NOMO-1 treated with DMSO at 0.1 percent for 48 hours (cell line): ENCODE results near the gene MAP4K3.
A peak's percentile ranks its signal among the peaks of the same experiment; 100 is the strongest.
"Not testable (repeated sequence)": the region's sequence is repeated elsewhere in the genome, so short reads cannot be mapped to it uniquely, and the experiment has no call there.

Experiments
- DNase-seq: peaks from one replicate; lab custom pipeline; 2025; ENCODE audit not compliant: unreplicated experiment; lab: John Stamatoyannopoulos, UW

The MAP4K3 gene

GRCh38 chr2:39244963-39245625 is 192.0 kb downstream of the MAP4K3 start:
- not testable (repeated sequence) for DNase-seq

GRCh38 chr2:39244241-39244862 is 192.7 kb downstream of the MAP4K3 start:
- not testable (repeated sequence) for DNase-seq

DNA sequence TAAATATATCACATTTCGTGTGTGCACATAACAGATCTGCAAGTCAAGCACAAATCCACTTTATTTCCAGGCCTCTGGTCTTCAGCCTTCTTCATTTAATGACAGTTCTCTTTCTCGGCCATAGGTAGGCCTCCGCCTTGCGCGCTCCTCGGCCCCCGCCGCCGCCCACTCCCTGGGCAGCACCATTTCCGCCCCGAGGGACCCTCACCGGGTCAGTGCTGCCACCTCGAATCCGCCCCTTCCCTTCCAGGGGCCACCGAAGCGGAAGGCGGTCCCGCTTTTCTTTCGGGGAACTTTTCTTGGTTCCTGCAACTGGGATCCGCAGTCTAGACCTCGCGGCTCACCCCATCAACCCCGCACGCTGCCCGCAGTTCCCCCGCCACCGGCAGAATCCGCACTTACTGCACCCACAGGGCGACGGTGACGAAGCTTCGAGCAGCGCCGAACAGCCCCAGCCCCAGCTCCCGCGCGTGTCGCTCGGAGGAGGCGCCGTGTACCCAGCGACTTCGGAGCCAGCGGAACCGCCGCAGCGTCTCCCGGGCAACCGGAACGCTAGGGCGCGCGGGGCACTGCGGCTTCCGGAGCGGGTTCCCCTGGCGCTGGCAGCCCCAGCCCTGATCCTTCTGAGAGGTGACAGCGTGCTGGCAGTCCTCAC is 193.5 kb downstream of the MAP4K3 start, which contains the start of gene CDKL4:
TSS of gene CDKL4 (minus strand) at position 502 of the 655 bp plus-strand sequence.
- no peak for DNase-seq

- no peak for DNase-seq
Measured at GRCh38 chr2:39241588-39241987, 195.5 kb downstream of the MAP4K3 start.

GRCh38 chr2:39240758-39241157 is 196.3 kb downstream of the MAP4K3 start:
- DNase-seq = no peak

- no peak for DNase-seq
Measured at GRCh38 chr2:39234754-39235153, 202.3 kb downstream of the MAP4K3 start.

DNA sequence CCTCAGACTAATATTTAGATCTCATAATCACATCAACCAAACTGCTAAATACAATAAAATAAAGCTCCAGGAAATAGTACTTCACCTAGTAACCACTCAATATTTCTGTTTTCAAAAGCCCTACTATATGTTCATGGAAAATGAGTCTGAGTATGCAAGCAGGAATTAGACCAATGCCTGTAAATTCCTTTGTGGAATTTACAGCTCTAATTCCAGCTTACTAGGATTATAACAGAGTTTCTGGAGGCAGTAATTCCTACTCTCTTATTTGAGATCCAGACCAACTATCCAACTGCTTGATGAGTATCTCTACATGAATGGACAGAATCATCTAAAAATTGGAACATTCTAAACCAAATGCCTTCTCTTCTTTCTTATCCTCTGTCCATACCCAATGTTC is 204.9 kb downstream of the MAP4K3 start:
- no peak for DNase-seq

GRCh38 chr2:39228413-39229209 is 208.5 kb downstream of the MAP4K3 start:
- DNase-seq = no peak

- peak; percentile 52 for DNase-seq
Measured at GRCh38 chr2:39227628-39228412, 209.3 kb downstream of the MAP4K3 start.

- DNase-seq = no peak
Measured at GRCh38 chr2:39225567-39225966, 211.5 kb downstream of the MAP4K3 start.

- DNase-seq = no peak
Measured at GRCh38 chr2:39223909-39224308, 213.2 kb downstream of the MAP4K3 start.

DNA sequence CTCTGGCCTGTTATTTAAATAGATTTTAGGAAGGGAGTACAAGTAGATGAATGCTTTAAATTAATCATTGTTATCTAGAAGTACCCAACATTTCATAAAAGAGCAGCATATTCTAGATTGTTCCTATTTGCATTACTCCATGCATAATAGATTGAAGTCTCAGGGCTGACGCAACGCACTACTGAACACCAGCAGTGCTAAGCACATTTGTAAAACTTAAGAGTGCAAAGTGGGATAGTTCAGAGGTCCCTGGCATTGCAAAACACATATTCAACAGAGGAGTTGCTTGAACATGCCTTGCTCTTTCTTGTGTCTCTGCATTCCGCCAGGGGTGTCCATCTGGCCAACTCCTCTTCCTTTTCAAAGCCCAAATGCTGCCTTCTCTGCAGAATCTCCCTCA is 215.6 kb downstream of the MAP4K3 start:
- DNase-seq = no peak

DNA sequence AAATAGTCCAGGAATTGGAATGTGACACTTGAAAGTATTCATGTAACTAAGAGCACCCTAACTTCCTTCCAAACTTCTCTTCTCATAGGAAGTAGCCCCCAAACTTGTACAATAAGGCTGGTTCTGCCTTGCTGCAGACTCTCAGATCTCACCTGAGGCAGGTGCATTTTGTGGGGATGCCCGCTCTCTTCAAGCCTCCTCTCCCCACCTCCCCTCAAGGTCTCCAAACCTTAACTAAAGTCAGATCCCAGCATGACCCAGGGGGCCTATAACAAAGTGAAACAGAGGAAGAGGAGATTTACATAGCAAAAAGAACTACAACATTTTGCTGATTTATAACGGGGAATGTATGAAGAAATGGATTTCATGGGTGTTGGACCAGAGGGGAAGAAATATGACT is 216.9 kb downstream of the MAP4K3 start:
- DNase-seq = no peak

DNA sequence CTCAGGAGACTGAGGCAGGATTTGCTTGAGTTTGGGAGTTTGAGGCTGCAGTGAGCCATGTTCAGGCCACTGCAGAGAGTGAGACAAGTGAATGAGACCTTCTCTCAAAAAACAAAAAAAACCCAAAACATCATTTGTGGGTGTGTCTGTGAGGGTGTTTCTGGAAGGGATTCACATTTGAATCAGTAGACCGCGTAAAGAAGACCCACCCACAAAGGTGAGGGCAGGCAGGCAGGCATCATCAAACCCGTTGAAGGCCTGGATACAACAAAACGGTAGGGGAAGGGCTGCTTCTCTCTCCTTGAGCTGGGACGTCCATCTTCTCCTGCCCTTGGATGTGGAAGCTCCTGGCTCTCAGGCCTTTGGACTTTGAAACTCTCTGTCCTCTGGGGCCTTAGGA is 218.7 kb downstream of the MAP4K3 start:
- no peak for DNase-seq

DNA sequence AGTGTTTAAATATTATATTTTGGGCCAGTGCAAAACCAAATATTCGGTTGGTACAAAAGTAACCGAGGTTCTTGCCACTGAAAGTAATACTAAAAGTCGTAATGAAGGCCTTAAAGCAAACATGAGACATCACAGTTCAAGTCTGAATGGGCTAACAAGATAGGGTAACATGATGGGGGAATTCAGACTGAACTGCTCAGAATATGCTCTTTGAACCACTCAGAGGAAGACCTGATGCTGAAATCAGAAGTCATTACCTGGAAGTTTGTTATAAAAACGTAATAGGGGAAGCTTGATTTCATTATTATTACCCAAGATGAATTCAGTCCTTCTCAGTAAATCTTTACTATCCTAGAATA is 219.9 kb downstream of the MAP4K3 start:
- no peak for DNase-seq

- no peak for DNase-seq
Measured at GRCh38 chr2:39216346-39217191, 220.5 kb downstream of the MAP4K3 start.

- no peak for DNase-seq
Measured at GRCh38 chr2:39215545-39215944, 221.5 kb downstream of the MAP4K3 start.

DNA sequence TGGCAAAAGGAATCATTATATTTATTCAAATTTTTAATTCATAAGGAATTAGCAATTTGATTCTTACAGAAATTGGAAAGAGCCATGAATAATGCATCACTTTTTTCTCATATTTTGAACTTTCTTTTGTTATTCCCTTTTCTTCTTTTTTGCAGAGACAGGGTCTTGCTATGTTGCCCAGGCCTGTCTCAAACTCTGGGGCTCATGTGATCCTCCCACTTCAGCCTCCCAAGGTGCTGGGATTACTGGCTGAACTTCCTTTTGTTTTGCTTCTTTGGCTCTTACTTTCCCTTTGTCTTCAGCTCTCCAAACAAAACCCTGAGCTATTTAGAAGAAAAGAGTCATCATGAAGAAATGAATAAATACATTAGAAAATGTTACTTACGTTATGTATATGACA is 224.1 kb downstream of the MAP4K3 start:
- no peak for DNase-seq

GRCh38 chr2:39210846-39211245 is 226.2 kb downstream of the MAP4K3 start:
- DNase-seq = no peak

DNA sequence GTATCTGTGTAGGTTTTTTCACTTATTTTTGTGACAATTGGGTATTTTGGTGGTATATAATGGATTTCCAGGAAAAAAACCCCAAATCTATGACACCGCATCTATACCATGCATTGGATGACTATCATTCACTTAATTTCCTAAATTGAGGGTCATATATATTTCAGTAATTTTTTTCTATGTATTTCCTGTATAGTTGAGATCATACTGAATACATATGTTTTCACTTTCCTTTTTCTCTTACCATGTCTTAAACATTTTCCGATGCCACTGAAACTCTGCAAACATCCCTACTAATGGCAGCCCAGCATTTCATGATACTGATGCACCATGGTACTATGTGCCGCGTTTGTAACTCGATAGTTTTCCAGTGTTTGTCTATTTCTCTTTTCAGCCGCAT is 233.7 kb downstream of the MAP4K3 start:
- no peak for DNase-seq
